Activated CD4-positive, alpha-beta T cell treated with anti-CD3 and anti-CD28 coated beads, Interleukin-2, amount 50 U/mL, for 4 hours (primary cell): ENCODE measurements around the gene BCL2L13.
"Not testable (repeated sequence)": the region's sequence is repeated elsewhere in the genome, so short reads cannot be mapped to it uniquely, and the experiment has no call there.

ENCODE experiments used
- DNase-seq, 2 experiments: peaks; one replicate each; pipeline ENCODE4 v3.0.0-alpha.2; 2020

BCL2L13 gene

GRCh38 chr22:17697196-17697595 lies 58.6 kb downstream of the BCL2L13 start:
- not testable (repeated sequence) for DNase-seq

- not testable (repeated sequence) for DNase-seq
These were observed 59.7 kb downstream of the BCL2L13 start for GRCh38 chr22:17698276-17698675.

DNA sequence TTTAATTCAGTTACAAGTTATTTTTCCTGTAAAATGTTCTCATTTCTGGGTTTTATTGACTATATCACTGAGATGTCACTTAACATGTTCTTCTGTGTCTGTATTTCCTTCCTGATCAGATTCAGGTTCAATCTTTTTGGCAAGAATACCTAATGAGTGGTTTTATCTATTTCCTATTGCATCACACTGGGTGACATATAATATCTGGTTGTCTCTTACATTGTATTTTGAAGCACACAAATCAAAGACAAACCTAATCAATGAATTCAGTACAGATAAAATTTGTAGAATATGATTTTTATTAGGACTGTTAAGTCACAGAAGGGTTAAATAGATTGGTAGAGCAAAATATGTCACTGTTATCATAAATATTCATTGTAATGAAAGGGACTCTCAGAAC lies 60.4 kb downstream of the BCL2L13 start:
- no peak for DNase-seq

DNA sequence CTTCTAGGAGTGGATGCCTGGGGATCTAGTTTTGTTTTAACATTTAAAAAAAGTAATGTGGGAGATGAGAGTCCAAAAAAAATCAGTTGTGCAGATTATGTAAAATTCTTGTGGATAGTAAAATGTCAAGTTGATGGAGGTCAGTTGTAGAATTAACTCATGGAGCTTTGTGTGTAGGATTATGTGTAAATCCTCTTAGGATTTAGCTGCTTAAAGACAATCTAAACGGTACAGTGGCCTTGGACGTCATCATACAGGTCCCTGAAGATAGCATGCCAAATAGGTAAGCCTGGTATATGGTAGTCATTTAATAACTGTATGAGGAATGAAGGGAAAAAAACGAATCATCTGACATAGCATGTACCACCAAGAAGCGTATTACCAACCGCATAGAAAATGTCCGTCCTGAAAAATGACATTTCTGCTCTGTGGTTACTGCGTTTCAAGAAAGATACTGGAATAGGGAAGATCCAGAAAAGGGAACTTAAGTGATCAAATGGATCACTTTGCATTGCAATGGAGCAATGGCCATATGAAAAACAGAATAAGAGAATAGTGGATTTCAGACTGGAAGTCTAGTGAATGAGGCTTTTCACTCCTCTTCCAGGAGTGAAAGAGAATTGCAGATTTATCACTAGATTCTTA lies 61.3 kb downstream of the BCL2L13 start:
- DNase-seq = no peak

DNA sequence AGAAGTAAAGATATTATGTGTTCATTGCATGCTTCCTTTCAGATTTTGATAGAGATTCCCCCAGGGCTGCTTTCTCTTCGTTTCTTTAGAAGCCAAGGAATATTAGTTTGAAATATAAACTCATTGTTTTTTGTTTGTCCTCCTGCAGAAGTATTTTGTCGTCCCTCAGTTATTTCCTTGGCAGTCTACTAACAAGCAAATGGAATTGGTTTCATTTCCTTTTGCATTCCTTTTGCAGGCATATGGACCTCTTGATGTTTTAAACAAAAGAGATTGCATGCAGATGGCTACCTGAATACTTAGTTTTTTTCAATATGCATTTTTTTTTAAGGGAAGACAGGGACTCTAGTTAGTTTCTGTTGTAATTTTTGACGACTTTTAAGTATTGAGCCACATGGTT lies 62.2 kb downstream of the BCL2L13 start:
- DNase-seq = no peak

DNA sequence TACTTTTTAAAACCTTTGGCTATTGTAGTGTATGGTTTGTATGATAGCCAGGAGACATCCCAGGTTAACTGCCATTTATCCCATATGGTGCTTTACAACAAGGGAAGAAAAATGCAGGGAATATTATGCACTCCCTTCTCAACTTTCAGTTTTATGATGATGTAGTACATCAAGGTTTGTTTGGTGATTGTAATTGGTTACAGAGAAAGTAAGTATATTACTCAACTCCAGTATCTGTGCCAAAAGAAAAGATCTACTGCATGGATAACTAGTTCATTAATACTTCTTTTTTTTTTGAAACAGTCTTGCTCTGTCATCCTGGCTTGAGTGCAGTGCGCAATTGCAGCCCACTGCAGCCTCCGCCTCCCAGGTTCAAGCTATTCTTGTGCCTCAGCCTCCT lies 65.3 kb downstream of the BCL2L13 start:
- no peak for DNase-seq

DNA sequence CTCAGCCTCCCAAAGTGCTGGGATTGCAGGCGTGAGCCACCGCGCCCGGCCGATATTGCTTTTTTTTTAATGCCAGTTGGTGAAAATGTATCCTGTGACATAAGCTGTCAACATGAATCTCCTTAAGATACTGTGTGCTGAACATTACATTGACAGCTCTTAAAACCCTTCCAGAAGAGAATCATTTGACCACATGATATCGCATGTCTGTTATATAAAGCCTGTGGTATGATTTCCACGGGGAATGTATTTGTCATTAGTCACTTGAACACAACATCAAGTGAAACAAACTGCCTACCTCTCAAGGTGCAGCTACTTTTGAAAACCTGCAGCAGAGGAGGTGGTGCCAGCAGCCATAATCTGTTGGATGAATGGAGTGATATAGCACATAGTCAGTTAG lies 67.0 kb downstream of the BCL2L13 start:
- no peak for DNase-seq

GRCh38 chr22:17705951-17706900 lies 67.7 kb downstream of the BCL2L13 start:
- DNase-seq = peak; percentile 21 to 32

DNA sequence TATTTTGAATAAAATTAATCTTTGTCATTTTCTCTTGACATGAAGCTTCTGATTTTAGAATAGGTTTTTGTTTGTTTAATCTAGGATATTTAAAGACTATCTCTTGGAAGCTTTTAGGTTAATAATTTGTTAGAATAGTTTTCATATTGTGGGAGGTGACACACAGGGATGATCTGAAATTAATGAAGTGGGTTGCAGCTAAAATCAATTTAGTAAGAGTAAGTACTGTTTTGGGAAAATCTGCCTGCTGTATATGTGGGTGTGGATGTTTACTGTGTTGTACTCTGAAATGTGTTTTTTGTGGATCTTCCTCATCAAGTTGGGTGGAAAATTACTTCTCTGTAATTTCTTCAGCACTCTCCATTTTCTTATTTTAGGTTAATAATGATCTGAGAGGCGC lies 68.4 kb downstream of the BCL2L13 start:
- DNase-seq = no peak

DNA sequence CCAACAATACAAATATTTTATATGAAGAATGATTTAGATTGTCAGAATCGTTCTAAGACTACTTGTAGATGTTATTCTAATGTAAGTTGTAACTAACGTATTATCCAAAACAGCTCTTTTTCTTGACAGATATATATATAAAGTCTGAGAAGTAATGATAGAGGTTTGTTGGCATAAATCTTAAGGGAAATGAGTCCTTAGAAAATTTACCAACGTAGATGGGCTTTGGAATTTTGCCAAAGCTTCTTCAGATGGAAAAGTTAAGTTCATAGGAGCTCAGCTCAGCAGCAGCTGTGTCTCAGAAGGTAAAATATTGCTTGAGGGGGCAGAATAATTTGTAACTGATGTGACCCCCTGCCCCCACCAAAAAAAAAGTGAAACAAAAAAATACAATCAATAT lies 69.0 kb downstream of the BCL2L13 start:
- DNase-seq = no peak

- no peak for DNase-seq
These were observed 71.5 kb downstream of the BCL2L13 start for GRCh38 chr22:17710023-17710422.

- no peak for DNase-seq
These were observed 73.9 kb downstream of the BCL2L13 start for GRCh38 chr22:17712441-17712840.

GRCh38 chr22:17716529-17716928 lies 78.0 kb downstream of the BCL2L13 start:
- DNase-seq = no peak

GRCh38 chr22:17717708-17718107 lies 79.2 kb downstream of the BCL2L13 start:
- DNase-seq = no peak

GRCh38 chr22:17719911-17720310 lies 81.4 kb downstream of the BCL2L13 start:
- no peak for DNase-seq

GRCh38 chr22:17724241-17724640 lies 85.7 kb downstream of the BCL2L13 start:
- DNase-seq = no peak

- no peak for DNase-seq
These were observed 86.3 kb downstream of the BCL2L13 start for GRCh38 chr22:17724678-17725499.

DNA sequence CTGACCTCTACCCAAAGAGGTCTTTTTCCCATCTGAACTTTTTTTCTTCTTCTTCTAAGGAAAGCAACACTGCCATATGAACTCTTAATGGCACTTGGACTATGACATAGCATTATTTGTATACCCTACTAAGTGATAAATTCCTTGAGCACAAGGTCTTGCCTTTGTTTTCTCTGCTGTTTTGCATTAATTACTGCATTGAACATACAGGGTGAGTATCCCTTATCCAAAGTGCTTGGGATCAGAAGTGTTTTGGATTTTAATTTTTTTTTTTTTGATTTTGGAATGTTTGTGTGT lies 86.9 kb downstream of the BCL2L13 start:
- DNase-seq = no peak

- no peak for DNase-seq
These were observed 87.7 kb downstream of the BCL2L13 start for GRCh38 chr22:17726006-17726927.

- DNase-seq = no peak
These were observed 88.7 kb downstream of the BCL2L13 start for GRCh38 chr22:17726928-17727897.

DNA sequence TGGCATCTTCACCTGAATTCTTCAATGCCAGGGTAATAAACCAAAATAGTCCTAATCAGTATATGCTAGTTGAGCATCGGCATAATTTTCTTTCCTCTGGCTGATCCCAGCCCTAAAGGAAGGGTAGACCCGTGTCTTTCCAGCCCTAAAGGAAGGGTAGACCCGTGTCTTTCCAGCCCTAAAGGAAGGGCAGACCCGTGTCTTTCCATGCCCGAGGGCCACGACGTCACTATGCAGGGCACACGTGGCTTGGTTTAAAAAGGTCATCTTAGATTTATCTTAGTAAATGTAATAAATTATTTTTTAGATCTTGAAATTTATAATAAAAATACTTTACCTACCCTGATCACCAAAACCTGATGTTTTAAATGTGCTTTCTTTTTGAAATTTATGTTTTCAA lies 90.2 kb downstream of the BCL2L13 start:
- DNase-seq = no peak
